ENCODE data around the gene RNPEP.
"Not testable (repeated sequence)": the region's sequence is repeated elsewhere in the genome, so short reads cannot be mapped to it uniquely, and the experiment has no call there.

Gene RNPEP

DNA sequence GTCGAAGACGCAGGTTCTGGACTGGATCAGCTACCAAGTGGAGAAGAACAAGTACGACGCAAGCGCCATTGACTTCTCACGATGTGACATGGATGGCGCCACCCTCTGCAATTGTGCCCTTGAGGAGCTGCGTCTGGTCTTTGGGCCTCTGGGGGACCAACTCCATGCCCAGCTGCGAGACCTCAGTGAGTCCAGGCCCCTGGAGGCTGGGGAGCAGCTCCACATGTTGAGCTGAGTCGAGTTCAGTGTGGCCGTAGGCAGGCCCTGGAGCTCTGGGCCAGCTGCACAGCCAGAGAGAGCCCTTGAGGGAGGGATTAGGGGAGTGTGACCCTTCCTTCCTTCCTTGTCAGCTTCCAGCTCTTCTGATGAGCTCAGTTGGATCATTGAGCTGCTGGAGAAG, 29.5 kb downstream of the RNPEP start:
- no peak for DNase-seq

DNA sequence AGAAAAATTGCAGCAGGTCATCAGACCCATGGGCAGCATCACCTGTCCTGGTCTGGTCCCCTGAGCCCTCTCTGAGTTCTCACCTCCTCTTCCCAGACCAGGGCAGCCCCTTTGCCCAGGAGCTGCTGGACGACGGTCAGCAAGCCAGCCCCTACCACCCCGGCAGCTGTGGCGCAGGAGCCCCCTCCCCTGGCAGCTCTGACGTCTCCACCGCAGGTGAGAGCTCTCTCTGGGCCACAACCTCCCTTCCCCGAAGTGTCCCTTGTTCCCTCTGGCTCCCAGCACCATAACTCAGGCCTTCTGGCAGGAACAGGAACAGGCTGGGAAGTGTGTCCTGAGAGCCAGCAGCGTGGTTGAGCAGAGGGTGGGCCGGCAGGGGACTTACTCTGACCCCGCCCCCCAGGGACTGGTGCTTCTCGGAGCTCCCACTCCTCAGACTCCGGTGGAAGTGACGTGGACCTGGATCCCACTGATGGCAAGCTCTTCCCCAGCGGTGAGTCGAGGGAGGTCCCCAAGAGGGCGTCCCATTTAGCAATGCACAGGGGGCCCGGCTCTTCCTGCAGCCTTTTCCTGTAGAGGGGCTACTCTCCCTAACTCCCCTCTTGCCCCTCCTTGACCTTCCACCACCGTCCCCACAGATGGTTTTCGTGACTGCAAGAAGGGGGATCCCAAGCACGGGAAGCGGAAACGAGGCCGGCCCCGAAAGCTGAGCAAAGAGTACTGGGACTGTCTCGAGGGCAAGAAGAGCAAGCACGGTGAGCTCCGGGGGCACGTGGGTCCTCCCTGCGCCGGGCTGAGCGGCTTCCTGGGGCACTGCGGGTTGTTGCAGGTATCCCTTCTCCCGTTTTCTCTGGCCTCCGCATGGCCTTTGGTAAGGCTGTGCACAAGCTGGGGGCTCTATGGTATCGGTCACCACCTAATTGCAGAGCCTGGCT, 30.4 kb downstream of the RNPEP start:
- no peak for DNase-seq

DNA sequence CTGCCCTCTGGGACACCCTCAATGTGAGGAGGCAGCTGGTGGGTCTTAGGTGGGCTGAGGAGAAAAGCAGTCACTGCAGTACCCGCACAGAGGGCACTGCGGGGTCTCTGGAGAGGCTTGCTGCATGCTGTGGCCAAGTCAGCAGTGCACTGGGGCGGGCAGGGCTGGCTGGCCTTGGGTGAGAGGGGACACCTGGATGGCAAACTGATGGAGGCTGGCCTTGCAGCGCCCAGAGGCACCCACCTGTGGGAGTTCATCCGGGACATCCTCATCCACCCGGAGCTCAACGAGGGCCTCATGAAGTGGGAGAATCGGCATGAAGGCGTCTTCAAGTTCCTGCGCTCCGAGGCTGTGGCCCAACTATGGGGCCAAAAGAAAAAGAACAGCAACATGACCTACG, 31.2 kb downstream of the RNPEP start:
- DNase-seq = no peak

DNA sequence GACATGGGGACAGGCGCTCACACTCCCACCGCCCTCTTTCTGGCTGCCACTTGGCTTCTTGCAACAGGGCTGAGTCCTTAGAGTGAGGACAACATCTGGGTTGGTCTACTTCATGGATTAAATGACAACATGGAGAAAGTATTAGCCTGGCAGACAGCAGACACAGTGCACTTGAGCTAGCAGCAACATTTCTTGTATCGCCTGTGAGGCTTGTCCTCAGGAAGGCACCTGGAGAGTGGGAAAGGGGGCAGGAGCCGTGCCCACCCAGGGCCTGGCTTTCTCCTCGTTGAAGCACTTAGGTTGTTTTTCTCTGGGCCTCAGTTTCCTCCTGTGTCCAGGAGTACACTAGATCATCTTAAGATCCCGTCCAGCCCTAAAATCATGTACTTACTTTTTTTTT, 31.6 kb downstream of the RNPEP start:
- DNase-seq = no peak

DNA sequence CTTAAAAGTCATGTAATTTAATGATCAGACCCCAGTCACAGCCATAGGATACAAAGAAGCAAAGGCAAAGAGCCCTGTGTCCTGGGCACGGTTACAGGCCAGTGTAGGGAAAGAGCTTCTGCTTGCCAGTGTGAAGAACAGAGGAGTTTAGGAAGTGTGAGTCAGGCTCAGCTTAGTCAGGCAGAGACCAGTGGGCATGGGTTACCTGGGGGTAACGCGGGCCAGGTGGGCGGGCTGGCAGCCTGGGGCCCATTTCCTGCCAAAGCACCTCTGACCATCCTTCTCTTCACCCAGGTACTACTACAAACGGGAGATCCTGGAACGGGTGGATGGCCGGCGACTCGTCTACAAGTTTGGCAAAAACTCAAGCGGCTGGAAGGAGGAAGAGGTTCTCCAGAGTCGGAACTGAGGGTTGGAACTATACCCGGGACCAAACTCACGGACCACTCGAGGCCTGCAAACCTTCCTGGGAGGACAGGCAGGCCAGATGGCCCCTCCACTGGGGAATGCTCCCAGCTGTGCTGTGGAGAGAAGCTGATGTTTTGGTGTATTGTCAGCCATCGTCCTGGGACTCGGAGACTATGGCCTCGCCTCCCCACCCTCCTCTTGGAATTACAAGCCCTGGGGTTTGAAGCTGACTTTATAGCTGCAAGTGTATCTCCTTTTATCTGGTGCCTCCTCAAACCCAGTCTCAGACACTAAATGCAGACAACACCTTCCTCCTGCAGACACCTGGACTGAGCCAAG, 32.6 kb downstream of the RNPEP start:
- DNase-seq = no peak

DNA sequence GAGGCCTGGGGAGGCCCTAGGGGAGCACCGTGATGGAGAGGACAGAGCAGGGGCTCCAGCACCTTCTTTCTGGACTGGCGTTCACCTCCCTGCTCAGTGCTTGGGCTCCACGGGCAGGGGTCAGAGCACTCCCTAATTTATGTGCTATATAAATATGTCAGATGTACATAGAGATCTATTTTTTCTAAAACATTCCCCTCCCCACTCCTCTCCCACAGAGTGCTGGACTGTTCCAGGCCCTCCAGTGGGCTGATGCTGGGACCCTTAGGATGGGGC, 33.2 kb downstream of the RNPEP start:
- no peak for DNase-seq

DNA sequence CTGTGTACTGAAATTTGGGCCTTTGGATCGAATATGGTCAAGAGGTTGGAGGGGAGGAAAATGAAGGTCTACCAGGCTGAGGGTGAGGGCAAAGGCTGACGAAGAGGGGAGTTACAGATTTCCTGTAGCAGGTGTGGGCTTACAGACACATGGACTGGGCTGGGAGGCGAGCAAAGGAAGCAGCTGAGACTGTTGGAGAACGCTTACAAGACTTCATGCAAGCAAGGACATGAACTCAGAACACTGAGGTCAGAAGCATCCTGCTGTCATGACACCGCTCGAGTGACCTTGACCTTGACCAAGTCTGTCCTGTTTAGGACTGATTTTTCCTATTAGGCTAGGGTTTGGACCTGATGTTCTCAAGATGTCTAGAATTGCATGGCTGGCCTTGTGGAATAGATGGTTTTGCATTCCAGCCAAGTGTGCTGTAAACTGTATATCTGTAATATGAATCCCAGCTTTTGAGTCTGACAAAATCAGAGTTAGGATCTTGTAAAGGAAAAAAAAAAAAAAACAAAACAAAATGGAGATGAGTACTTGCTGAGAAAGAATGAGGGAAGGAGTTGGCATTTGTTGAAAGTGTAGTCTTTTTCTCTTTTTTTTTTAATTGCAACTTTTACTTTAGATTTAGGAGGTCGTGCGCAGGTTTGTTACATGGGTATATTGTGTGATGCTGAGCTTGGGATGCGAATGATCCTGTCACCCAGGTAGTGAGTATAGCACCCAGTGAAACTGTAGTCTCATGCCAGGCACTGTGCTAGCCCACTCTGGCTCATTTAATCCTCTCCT, 33.8 kb downstream of the RNPEP start:
- no peak for DNase-seq

DNA sequence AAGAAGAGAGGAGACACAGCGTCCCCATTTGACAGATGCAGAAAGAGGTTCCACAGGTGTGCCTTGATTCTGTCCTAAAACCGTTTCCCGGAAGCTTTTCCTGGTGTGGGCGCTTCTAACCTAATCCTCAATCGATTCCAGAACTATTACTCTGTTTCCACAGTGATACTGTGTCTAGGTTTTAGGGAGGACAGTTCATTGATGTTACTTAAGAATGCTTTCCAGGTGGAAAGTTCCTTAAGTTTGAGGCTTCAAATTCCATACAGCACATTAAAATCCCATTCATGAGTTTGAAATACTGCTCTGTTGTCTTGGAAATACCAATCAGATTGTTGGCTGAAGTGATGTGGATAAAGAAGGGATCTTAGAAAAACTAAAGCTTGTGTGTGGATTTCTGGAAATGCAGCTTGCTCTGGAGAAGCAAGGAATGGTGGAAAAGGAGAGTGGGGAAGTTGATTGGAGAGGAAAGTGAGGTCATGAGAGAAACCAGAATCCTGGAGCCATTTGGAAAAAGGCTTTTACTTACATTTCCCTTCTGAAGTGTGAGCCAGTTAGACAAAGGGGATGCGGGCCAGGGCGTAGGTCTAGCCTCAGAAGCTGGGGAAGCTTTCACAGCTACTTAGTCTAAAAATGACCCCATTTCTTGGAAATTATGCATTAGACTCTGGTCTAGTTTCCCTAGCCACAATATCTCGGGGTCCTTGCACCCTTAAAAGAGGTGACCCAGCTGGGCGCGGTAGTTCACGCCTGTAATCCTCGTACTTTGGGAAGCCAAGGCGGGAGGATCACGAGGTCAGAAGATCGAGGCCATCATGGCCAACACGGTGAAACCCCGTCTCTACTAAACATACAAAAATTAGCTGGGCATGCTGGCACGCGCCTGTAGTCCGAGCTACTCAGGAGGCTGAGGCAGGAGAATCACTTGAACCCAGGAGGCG, 34.6 kb downstream of the RNPEP start:
- no peak for DNase-seq

DNA sequence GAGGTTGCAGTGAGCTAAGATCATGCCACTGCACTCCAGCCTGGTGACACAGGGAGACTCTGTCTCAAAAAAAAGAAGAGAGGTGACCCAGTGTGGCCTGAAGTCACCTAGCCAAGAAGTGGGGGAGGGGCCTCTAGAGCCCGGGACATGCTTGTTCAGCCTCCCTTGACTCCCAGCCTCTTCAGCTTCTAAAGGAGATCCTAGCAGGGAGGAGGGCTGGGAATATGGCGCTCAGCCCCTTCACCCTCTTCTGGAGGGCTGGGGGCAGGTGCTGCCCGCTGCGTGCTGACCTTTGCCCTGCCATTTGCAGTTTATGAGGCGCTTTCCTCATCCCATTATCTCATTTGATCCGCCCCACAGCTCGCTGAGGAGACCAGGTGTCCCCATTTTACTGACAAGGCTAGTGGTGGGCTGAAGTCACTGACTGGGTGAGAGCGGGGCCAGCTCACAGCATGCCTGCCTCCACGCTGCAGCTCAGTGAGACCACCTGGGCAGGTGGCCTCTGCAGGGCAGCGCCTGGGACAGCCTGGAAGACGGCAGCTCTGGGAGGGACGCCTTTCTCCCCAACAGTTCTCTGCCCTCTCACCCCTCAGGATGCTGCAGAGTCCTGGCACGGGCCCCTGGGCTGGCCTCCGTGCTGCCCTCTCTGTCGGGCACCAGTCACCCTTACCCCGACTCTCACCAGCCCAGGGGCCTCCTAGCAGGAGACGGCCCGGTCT, 35.5 kb downstream of the RNPEP start:
- no peak for DNase-seq

DNA sequence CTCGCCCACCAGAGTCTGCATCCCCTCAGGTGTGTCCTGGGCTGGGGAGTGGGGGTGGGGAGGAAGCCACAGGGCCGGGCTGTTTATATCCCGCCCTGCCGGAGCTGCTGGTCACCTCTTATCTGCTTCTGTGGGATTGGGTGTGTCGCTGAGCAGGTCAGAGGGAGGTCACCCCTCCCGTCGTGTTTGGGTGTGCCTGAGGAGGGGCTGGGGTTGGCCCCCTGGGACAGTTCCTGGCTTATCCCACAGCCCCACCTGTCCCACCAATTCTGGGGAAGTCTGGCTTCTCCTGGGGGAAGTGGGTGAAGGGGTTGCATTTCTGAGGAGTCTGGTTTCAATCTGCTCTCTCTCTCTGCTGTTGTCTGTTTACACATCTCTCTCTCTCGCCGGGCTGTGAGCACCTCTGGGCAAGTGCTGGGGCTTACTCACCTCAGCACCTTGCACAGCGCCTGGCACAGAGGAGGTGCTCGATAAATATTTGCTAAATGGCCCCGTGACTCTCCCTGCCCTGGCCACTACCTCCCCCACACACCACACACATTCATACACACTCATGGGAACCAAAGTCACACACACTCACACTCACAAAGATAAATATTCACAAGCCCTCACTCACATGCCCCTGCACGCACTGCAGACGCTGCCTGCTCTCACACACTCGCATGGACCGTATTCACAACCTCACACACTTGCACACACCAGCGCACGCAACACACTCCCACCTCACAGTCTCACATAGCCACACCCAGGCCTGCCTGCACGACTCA, 36.2 kb downstream of the RNPEP start:
- DNase-seq = peak; percentile 63

DNA sequence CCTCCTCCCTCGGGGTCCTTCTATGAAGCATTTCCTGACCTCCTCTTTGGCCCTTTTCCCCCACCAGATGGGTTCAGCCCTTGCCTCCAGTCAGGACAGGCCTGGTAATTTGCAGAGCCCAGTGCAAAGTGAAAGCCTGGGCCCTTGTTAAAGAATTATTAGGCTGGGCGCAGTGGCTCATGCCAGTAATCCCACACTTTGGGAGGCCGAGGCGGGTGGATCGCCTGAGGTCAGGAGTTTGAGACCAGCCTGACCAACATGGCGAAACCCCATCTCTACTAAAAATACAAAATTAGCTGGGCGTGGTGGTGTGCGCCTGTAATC, 36.7 kb downstream of the RNPEP start:
- DNase-seq = not testable (repeated sequence)

DNA sequence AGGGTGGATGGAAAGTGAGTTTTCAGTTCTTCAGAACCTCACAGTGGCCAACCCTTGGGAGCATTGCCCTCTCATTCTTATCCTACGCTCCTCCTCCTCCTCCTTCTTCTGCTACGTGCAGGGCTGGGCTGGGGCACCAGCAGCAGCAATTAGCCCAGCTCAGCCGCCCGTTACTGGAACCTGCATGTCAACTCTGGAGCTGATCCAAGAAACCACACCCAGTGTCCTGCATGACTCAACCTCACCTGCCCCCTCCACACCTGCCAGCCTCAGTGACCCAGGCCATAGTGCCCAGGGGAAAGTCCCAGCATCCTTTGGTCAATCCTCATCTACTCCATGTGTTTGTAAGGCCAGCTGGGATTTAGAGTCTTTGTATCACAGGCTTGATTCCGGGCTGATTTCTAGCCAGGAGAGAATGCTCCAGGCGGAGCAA, 40.6 kb downstream of the RNPEP start:
- peak; percentile 19 for DNase-seq

DNA sequence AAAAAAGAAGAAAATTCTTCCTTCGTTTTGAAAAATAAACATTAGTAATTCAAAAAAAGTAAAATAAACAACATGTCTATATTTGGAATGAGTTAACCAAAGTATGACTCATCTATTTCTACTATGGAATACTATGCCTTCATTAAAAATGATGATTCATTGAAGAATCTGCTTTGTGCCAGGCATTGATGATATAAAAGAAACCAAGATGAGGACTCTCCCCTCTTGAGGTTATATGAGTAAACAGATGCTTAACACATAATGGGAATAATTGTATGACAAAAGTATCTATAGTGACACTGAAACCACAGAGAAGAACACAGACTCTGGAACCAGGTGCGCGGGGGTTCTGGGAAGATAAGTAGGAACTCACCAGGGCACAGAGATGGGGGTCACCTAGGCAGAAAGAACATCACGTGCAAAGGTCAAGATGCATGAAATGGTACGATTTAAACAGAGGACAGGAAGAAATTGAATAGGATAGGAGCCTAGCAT, 46.8 kb downstream of the RNPEP start:
- DNase-seq = no peak

DNA sequence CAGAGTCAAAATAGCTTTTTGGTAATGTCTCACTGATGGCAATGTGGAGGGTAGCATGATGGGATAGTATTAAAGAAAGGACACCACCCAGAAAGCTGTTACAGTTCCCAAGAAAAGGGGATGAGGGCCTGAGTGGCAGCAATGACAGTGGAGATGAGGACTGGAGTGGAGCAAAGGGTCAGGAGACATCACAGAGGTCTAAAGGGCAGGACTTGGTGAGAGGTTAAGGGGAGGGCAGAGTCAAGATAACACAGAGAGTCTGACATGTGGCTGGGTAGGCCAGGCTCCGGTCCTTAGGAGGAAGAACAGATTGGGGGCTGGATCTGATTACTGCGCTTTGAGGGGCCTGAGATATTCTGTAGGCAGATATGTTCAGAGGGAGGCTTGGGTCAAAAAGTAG, 47.3 kb downstream of the RNPEP start:
- no peak for DNase-seq

DNA sequence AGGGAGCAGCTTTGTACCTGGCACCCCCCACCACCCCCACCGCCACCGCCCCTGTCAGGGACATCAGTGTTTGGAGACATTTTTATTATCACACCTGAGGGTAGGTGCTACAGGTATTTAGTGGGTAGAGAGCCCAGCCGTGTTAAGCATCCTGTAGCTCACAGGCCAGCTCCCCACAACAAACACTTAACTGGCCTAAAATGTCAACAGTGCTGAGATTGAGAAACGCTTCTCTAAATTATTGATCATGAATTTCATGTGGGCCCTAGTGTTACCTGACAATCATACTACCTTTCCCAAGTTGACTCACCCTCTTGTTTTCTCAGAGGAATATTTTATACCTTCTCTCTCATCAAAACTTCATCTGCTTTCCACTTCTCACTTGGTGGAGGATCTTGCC, 49.3 kb downstream of the RNPEP start:
- no peak for DNase-seq

DNA sequence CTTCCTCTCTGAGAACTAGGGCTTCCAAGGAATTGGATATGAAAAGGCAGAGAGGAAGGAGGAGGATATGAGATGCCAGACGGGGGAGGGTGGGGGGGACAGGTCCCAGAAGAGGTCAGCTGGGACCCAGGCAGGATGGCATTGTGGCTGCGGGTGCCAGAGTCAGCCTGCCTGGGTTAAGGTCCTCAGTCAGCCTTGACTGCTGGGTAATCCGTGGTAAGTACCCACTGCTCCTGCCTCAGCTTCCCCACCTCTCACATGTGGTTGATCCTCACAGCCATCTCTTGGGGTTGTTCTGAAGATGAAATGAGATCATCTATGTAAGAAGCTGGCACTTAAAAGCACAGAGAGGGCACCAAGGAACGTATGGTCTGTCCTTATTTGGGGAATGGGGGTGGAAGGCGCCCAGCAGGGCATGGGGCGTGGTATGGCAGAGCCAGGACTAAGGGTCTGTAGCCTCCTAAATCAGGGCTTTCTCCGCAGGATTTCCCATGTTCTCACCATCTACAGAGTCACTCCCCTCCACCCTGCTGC, 51.8 kb downstream of the RNPEP start:
- DNase-seq = no peak

DNA sequence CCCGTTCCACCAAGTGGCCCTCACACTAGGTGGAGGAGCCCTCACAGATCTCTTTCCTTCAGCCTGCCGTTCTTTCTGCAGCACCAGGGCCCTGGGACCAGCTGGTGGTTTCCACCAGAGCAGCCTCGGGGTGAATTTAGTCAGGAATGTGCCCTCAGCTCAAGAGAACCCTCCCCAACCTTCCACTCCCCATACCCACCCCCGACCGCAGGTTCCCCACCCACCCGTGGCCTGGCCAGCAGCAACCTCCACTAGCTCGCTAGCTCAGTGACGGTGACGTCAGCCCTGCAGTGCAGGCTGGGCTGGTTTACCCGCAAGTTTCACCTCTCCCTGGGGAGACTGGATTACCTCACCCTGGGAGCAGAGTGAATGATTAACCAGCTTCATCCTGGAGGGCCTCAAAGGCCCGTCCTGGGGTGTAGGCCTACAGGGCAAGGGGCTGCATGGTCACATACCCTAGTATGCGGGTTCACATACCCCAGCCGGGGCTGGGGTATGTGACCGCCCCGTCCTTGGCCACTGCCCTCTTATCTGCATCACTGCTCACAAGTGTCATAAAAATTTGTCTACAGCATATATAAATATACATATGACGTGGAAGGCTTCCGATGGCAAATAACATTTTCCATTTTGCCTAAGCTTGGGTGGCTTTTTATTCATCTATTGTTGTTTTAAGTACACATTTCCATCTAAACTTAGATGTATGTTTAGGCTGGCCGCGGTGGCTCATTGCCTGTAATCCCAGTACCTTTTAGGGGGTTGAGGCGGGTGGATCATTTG, 52.4 kb downstream of the RNPEP start:
- DNase-seq = no peak

DNA sequence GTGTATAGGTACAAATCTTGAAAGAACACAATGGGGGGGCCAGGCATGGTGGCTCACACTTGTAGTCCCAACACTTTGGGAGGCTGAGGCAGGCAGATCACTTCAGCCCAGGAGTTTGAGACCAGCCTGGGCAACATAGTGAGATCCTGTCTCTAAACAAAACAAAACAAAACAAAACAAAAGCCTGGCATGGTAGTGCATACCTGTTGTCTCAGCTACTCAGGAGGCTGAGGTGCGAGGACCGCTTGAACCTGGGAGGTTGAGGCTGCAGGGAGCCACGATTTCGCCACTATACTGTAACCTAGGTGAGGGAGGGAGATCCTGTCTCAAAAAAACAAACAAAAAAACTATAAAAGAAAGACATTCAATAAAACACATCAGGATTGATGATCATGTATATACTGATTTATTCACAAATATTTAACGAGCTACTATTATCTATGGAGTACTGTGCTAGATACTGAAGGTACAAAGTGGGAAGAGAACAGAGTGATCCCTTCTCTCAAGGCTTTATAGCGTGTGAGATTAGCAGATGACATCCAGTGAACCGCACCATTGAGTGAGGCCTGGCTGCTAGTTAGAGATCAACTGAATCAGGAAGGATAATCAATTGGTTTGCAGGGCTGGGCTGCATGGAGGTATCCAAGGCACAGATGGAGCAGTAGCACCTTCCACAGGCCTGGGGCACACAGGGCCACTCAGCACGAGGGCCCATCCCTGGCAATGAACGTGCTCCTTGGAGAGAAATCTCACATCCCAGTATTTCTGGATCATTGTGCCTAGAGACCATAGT, 54.3 kb downstream of the RNPEP start:
- no peak for DNase-seq

DNA sequence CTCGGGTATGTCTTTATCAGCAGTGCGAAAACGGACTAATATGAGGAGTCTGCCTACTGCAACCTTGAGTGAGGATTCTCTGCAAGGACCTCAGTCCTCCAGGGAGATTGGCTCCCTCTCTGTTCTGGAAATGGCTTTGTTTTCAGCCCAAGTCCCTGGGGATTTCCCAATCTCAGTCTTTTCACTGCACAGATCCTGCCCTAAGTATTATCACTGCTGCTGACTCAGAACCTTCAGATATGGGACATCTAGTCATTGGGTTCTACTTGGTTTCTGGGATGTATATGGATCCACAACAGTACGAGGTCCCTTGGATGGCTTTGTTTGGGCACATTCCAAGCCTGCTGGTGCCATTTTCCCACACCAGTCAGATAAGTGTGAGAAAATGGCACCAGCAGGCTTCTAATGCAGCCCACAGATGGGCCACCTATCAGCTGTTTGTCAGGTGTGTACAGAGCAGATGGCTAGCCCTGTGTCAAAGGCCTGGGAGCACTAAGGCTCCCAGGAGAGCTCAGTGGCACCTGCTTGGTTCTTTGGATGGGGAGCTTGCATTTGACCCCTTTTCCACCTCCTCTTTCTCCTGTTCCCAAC, 55.4 kb downstream of the RNPEP start:
- DNase-seq = no peak
